PC-9 (cell line): ENCODE measurements around the gene GNAL.

Source experiments
- EZH2 ChIP-seq: fragments of 200-600 bp; sonication (generic); IDR thresholded peaks from 2 replicates; pipeline ENCODE4 v1.8.0; 2017; ENCODE audit warnings: antibody characterized with exemption, low read depth
- TF ChIP-seq, protein P1 (sequence below): fragments of 200-600 bp; sonication (generic); conservative IDR thresholded peaks from 2 replicates; pipeline ENCODE4 v1.6.1; 2017; ENCODE audit warnings: mixed run types, antibody characterized with exemption, mild to moderate bottlenecking, moderate library complexity

DNA sequence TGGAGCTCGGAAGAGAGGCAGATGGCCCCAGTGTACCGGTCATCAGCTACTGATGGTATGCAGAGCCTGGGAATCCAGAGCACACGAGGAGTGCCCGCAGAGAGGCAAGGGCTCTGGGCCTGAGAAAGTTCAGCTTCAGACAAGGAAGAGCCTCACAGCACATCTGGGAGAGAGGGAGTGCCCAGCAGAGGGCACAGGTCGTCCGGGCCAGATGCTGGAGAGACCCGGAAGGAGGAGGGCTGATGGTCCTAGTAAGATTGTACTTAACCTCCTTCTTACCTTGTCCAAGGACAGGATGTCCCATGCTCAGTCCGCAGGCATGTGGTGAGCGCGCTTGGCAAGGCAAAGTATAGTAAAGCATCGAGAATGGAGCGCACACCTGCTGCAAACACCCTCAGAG is 137.8 kb downstream of the GNAL start:
- no peak for TF ChIP-seq EZH2
- TF ChIP-seq, protein P1, sequence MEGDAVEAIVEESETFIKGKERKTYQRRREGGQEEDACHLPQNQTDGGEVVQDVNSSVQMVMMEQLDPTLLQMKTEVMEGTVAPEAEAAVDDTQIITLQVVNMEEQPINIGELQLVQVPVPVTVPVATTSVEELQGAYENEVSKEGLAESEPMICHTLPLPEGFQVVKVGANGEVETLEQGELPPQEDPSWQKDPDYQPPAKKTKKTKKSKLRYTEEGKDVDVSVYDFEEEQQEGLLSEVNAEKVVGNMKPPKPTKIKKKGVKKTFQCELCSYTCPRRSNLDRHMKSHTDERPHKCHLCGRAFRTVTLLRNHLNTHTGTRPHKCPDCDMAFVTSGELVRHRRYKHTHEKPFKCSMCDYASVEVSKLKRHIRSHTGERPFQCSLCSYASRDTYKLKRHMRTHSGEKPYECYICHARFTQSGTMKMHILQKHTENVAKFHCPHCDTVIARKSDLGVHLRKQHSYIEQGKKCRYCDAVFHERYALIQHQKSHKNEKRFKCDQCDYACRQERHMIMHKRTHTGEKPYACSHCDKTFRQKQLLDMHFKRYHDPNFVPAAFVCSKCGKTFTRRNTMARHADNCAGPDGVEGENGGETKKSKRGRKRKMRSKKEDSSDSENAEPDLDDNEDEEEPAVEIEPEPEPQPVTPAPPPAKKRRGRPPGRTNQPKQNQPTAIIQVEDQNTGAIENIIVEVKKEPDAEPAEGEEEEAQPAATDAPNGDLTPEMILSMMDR: no peak
